H1 (cell line): ENCODE measurements around the gene CNPY3. TPM values are rescaled to one million over a fixed set of nuclear protein-coding genes. Genes with fewer than 3 reads are reported as not detected.

Experiments
- RAD21 ChIP-seq, 2 experiments: IDR thresholded peaks in 1 of 2; conservative IDR thresholded peaks in 1 of 2; 2 replicates each; pipeline ENCODE4 v1.6.1; 2011; ENCODE audit warnings: low read depth in 2 of 2, low read length in 2 of 2, improper control_type of control experiment in 1 of 2, inconsistent platforms in 1 of 2, mild to moderate bottlenecking in 1 of 2, moderate library complexity in 1 of 2
- polyA plus RNA-seq, 7 experiments: library from polyadenylated mRNA; depleted of rRNA in 3 of 7; stranded (reverse) in 5 of 7; unstranded in 2 of 7; fragments of >200 nt in 5 of 7; fragments of 200-250 nt in 2 of 7; gene quantifications; 1 replicate in 5 of 7; 2 replicates in 1 of 7; 4 replicates in 1 of 7; pipeline versions ENCODE4 v1.2.1 to v1.2.3, GENCODE V29; 2011 to 2013; ENCODE audit warnings: missing spikeins in 2 of 7, mixed read lengths in 2 of 7
- total RNA-seq: library from RNA; stranded (reverse); fragmentation: NEBNext Ultra II Directional; extraction: Animal tissue kit (Norgen Biotek cat#: 25700); gene quantifications from 2 replicates; pipeline ENCODE4 v1.2.1, GENCODE V29; 2021
- TF ChIP-seq, protein P1 (sequence below): fragments of 300-600 bp; sonication (generic); IDR thresholded peaks from 2 replicates; pipeline ENCODE4 v1.7.1; 2012; ENCODE audit warnings: low read length, moderate library complexity, mild to moderate bottlenecking, inconsistent platforms; ENCODE audit not compliant: insufficient replicate concordance

Gene CNPY3
- total and polyA plus RNA-seq, 2 of the 8 experiments (the other 6 are each of a cell fraction or from before 2014, with no cell fraction given): 49.6 to 64.5 TPM

DNA sequence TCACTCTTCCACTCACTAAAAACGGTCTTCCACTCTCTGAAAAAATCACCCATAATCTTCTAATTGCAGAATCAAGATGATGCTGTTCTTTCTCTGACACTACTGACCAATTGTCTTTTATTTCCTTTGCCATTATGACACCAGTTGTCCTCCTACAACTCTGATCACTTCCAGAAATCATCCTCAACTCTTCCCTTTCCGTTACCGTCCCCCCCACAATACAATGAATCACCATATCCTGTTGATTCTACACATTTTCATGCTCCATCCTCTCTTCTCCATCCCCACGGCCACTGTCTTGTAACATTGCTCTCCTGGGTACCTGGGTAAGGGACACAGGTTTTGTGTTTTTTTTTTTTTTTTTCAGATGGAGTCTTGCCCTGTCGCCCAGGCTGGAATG is 52.6 kb downstream of the CNPY3 start (continued):
- TF ChIP-seq RAD21 (IDR thresholded peaks at IDR 0.05 in 1 of 2, conservative IDR thresholded peaks at IDR 0.05 in 1 of 2; ENCODE audit: low read depth in 2 of 2, low read length in 2 of 2): no peak
- TF ChIP-seq, protein P1, sequence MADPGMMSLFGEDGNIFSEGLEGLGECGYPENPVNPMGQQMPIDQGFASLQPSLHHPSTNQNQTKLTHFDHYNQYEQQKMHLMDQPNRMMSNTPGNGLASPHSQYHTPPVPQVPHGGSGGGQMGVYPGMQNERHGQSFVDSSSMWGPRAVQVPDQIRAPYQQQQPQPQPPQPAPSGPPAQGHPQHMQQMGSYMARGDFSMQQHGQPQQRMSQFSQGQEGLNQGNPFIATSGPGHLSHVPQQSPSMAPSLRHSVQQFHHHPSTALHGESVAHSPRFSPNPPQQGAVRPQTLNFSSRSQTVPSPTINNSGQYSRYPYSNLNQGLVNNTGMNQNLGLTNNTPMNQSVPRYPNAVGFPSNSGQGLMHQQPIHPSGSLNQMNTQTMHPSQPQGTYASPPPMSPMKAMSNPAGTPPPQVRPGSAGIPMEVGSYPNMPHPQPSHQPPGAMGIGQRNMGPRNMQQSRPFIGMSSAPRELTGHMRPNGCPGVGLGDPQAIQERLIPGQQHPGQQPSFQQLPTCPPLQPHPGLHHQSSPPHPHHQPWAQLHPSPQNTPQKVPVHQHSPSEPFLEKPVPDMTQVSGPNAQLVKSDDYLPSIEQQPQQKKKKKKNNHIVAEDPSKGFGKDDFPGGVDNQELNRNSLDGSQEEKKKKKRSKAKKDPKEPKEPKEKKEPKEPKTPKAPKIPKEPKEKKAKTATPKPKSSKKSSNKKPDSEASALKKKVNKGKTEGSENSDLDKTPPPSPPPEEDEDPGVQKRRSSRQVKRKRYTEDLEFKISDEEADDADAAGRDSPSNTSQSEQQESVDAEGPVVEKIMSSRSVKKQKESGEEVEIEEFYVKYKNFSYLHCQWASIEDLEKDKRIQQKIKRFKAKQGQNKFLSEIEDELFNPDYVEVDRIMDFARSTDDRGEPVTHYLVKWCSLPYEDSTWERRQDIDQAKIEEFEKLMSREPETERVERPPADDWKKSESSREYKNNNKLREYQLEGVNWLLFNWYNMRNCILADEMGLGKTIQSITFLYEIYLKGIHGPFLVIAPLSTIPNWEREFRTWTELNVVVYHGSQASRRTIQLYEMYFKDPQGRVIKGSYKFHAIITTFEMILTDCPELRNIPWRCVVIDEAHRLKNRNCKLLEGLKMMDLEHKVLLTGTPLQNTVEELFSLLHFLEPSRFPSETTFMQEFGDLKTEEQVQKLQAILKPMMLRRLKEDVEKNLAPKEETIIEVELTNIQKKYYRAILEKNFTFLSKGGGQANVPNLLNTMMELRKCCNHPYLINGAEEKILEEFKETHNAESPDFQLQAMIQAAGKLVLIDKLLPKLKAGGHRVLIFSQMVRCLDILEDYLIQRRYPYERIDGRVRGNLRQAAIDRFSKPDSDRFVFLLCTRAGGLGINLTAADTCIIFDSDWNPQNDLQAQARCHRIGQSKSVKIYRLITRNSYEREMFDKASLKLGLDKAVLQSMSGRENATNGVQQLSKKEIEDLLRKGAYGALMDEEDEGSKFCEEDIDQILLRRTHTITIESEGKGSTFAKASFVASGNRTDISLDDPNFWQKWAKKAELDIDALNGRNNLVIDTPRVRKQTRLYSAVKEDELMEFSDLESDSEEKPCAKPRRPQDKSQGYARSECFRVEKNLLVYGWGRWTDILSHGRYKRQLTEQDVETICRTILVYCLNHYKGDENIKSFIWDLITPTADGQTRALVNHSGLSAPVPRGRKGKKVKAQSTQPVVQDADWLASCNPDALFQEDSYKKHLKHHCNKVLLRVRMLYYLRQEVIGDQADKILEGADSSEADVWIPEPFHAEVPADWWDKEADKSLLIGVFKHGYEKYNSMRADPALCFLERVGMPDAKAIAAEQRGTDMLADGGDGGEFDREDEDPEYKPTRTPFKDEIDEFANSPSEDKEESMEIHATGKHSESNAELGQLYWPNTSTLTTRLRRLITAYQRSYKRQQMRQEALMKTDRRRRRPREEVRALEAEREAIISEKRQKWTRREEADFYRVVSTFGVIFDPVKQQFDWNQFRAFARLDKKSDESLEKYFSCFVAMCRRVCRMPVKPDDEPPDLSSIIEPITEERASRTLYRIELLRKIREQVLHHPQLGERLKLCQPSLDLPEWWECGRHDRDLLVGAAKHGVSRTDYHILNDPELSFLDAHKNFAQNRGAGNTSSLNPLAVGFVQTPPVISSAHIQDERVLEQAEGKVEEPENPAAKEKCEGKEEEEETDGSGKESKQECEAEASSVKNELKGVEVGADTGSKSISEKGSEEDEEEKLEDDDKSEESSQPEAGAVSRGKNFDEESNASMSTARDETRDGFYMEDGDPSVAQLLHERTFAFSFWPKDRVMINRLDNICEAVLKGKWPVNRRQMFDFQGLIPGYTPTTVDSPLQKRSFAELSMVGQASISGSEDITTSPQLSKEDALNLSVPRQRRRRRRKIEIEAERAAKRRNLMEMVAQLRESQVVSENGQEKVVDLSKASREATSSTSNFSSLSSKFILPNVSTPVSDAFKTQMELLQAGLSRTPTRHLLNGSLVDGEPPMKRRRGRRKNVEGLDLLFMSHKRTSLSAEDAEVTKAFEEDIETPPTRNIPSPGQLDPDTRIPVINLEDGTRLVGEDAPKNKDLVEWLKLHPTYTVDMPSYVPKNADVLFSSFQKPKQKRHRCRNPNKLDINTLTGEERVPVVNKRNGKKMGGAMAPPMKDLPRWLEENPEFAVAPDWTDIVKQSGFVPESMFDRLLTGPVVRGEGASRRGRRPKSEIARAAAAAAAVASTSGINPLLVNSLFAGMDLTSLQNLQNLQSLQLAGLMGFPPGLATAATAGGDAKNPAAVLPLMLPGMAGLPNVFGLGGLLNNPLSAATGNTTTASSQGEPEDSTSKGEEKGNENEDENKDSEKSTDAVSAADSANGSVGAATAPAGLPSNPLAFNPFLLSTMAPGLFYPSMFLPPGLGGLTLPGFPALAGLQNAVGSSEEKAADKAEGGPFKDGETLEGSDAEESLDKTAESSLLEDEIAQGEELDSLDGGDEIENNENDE: no peak
